Ovary (tissue), 9 donors: Measurements from ENCODE around the gene MICA. TPM values are rescaled to one million over a fixed set of nuclear protein-coding genes. Genes with fewer than 3 reads are reported as not detected.

Experiments used
- DNase-seq, 5 donors: peaks; one replicate each; pipeline ENCODE4 v3.0.0-alpha.2; 2019 to 2020
- H3K27ac ChIP-seq, 2 donors: fragments of 200-600 bp; one replicate each; pipeline versions ENCODE4 v1.5.1 to v1.8.0; 2019 to 2022
- H3K27me3 ChIP-seq: fragments of 200-600 bp; one replicate; pipeline ENCODE4 v1.8.0; 2022
- H3K36me3 ChIP-seq: fragments of 200-600 bp; sonication (generic); one replicate; pipeline ENCODE4 v1.5.1; 2019
- H3K4me1 ChIP-seq: one replicate; pipeline ENCODE4 v1.8.1; 2013; ENCODE audit warnings: mild to moderate bottlenecking, moderate library complexity; ENCODE audit not compliant: insufficient read depth
- H3K4me3 ChIP-seq: fragments of 200-600 bp; sonication (generic); one replicate; pipeline ENCODE4 v1.5.1; 2017
- H3K9me3 ChIP-seq, 2 donors: fragments of 200-600 bp in 1 of 2; sonication (generic) in 1 of 2; one replicate each; pipeline versions ENCODE4 v1.5.1 to v1.8.1; 2013 to 2019; ENCODE audit warnings: mild to moderate bottlenecking in 1 of 2, moderate library complexity in 1 of 2
- EP300 ChIP-seq: sonication (generic); formaldehyde crosslinking; IDR thresholded peaks from one replicate; pipeline ENCODE4 v1.6.1; 2017; ENCODE audit warnings: antibody characterized with exemption
- POLR2A ChIP-seq: fragments of 450-650 bp; IDR thresholded peaks from one replicate; pipeline ENCODE4 v1.6.1; 2017; ENCODE audit warnings: antibody characterized with exemption, mild to moderate bottlenecking, moderate library complexity
- WGBS, 3 donors: extraction: QIAGEN DNeasy Blood & Tissue Kit in 1 of 3; methylation state at CpG; one replicate each; pipeline versions ENCODE4 v1.1.5 to v1.1.7; 2013 to 2017; 5-methylcytosine and 5-hydroxymethylcytosine counted together
- intact Hi-C, 4 donors: fragments of 100-400 bp; cut with DNase I; formaldehyde crosslinking; loops; one replicate each; pipeline versions ENCODE4 v1.11.0 to v1.15.1; 2022 to 2023
- polyA plus RNA-seq, 2 donors: library from polyadenylated mRNA; stranded (reverse); fragments of 200-250 nt in 1 of 2; fragments of 350-450 nt in 1 of 2; fragmentation: Illumina TruSeq in 1 of 2; extraction: RNeasy Lipid Tissue Mini Kit (QIAGEN cat#74804) in 1 of 2; gene quantifications; one replicate each; pipeline ENCODE4 v1.2.3, GENCODE V29; 2013 to 2014
- total RNA-seq, 7 donors: library from RNA; depleted of rRNA in 2 of 7; stranded (reverse); fragments of >200 nt in 2 of 7; fragmentation: NEBNext Ultra II Directional in 3 of 7; extraction: Animal tissue kit (Norgen Biotek cat#: 25700) in 3 of 7; gene quantifications; one replicate each; pipeline versions ENCODE4 v1.1.0 to v1.2.4, GENCODE V29; 2016 to 2023
- TF ChIP-seq, protein P1 (sequence below), 3 donors: fragments of 450-650 bp in 2 of 3; fragments of 200-600 bp in 1 of 3; IDR thresholded peaks; one replicate each; pipeline versions ENCODE4 v1.5.1 to v1.8.0; 2016 to 2022; ENCODE audit warnings: antibody characterized with exemption in 3 of 3, mild to moderate bottlenecking in 1 of 3
- donor health status: DM: no; HTN: no; CAD: no; lungs with moderate emphysema.
- donor health status: DM: no; HTN: no; CAD: no.
- donor health status: Bipolar disorder and iron deficiency.
- donor health status: DM: yes; HTN: yes; CAD: no.
- donor health status: DM: no; HTN: no; CAD: no.
- donor health status: DM: yes; HTN: yes; CAD: no.

MICA gene
- total and polyA plus RNA-seq, 9 donors, result 15.8 to 48.9 (median 27.9) TPM

GRCh38 chr6:31419842-31420241, 16.4 kb downstream of the MICA start:
- H3K36me3 ChIP-seq, result no peaks in the 10 kb centered on the region
- WGBS, 3 donors, result 24 to 46% (median 31%) methylated on average over 2 of the region's 2 CpGs

GRCh38 chr6:31420546-31420945, 17.2 kb downstream of the MICA start:
- no peaks in the 10 kb centered on the region for H3K36me3 ChIP-seq
- no peaks in the 10 kb centered on the region for H3K4me1 ChIP-seq
- no peak for DNase-seq
- H3K9me3 ChIP-seq, result no peaks in the 10 kb centered on the region
- WGBS, 3 donors, result 85 to 87% (median 85%) methylated on average over 2 of the region's 2 CpGs
- intact Hi-C loops, result no loop called here
- no peak overlapping the region for H3K4me3 ChIP-seq
- no peaks in the 10 kb centered on the region for H3K27me3 ChIP-seq
- TF ChIP-seq POLR2A (no peak), EP300 (no peak)
- TF ChIP-seq, protein P1, sequence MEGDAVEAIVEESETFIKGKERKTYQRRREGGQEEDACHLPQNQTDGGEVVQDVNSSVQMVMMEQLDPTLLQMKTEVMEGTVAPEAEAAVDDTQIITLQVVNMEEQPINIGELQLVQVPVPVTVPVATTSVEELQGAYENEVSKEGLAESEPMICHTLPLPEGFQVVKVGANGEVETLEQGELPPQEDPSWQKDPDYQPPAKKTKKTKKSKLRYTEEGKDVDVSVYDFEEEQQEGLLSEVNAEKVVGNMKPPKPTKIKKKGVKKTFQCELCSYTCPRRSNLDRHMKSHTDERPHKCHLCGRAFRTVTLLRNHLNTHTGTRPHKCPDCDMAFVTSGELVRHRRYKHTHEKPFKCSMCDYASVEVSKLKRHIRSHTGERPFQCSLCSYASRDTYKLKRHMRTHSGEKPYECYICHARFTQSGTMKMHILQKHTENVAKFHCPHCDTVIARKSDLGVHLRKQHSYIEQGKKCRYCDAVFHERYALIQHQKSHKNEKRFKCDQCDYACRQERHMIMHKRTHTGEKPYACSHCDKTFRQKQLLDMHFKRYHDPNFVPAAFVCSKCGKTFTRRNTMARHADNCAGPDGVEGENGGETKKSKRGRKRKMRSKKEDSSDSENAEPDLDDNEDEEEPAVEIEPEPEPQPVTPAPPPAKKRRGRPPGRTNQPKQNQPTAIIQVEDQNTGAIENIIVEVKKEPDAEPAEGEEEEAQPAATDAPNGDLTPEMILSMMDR (IDR thresholded peaks at IDR 0.05), result no peak
- H3K27ac ChIP-seq, result no peak overlapping the region

More at GRCh38 chr6:31419842-31420241, 16.4 kb downstream of the MICA start:
- H3K9me3 ChIP-seq, result no peaks in the 10 kb centered on the region
- H3K4me3 ChIP-seq, result no peak overlapping the region
- no peaks in the 10 kb centered on the region for H3K27me3 ChIP-seq
- no peaks in the 10 kb centered on the region for H3K4me1 ChIP-seq
- no peak overlapping the region for H3K27ac ChIP-seq
- intact Hi-C loops, result no loop called here
- no peak for DNase-seq
- TF ChIP-seq EP300, result no peak

- intact Hi-C loops, result no loop called here
- 5 to 44% (median 13%) methylated on average over 3 of the region's 3 CpGs for WGBS, 3 donors
- Histone ChIP-seq H3K36me3 (no peaks in the 10 kb centered on the region), H3K4me3 (no peak overlapping the region), H3K27me3 (no peaks in the 10 kb centered on the region), H3K27ac (no peak overlapping the region), H3K9me3 (no peaks in the 10 kb centered on the region), H3K4me1 (no peaks in the 10 kb centered on the region)
- TF ChIP-seq EP300 (no peak), POLR2A (no peak)
- TF ChIP-seq, protein P1 (IDR thresholded peaks at IDR 0.05), result no peak
- DNase-seq, result no peak
These were observed 19.2 kb downstream of the MICA start for GRCh38 chr6:31422587-31422986.

DNA sequence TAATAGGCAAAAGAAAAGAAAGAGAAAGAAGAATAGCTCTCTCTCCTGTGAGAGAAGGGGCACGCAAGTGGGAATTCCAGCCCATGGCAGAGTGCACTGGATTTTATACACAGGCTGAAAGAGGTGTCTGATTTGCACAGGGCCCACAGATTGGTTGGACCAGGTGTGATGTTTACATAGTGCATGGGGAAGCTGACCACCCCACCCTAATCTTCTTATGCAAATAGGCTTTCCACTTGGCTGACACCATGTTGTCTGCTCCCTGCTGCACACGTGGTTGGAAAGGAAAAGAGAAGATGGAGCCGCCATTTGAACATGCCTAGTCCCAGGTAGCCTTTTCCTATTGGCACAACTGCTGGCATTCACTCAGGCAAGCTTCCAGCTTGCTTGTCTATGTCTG, 20.2 kb downstream of the MICA start:
- no peak for TF ChIP-seq EP300
- TF ChIP-seq, protein P1 (IDR thresholded peaks at IDR 0.05), result no peak
- no peak for TF ChIP-seq POLR2A
- Histone ChIP-seq H3K9me3 (no peaks in the 10 kb centered on the region), H3K4me3 (no peak overlapping the region), H3K36me3 (no peaks in the 10 kb centered on the region), H3K4me1 (no peaks in the 10 kb centered on the region), H3K27ac (no peak overlapping the region), H3K27me3 (no peaks in the 10 kb centered on the region)
- no peak for DNase-seq
- 47 to 61% (median 50%) methylated on average over 3 of the region's 3 CpGs for WGBS, 3 donors
- intact Hi-C loops, result no loop called here

DNA sequence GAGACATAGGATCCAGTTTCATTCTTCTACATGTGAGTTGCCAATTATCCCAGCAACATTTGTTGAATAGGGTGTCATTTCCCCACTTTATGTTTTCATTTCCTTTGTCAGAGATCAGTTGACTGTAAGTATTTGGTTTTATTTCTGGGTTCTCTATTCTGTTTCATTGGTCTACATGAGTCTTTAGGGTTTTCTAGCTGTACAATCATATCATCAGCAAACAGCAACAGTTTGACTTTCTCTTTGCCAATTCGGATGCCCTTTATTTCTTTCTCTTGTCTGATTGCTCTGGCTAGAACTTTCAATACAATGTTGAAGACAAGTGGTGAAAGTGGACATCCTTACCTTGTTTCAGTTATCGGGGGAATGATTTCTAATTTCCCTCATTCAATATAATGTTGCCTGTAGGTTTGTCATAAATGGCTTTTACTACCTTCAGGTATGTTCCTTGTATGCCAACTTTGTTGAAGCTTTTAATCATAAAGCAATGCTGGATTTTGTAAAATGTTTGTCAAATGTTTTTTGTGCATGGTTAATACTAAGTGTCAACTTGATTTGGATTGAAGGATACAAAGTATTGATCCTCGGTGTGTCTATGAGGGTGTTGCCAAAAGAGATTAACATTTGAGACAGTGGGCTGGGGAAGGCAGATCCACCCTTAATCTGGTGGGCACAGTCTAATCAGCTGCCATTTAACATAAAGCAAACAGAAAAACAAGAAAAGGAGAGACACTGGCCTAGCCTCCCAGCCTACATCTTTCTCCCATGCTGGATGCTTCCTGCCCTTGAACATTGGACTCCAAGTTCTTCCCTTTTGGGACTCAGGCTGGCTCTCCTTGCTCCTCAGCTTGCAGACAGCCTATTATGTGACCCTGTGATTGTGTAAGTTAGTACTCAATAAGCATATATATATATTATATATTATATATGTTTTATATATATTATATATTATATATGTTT, 23.3 kb downstream of the MICA start:
- TF ChIP-seq, protein P1 (IDR thresholded peaks at IDR 0.05), result no peak
- TF ChIP-seq EP300 (no peak), POLR2A (no peak)
- Histone ChIP-seq H3K4me3 (no peak overlapping the region), H3K27me3 (no peaks in the 10 kb centered on the region), H3K4me1 (no peaks in the 10 kb centered on the region), H3K9me3 (peaks cover 0 to 3% of the 10 kb centered on the region in 2 donors), H3K36me3 (no peaks in the 10 kb centered on the region), H3K27ac (no peak overlapping the region)
- no peak for DNase-seq
- WGBS, 3 donors, result 65 to 90% (median 89%) methylated on average over 3 of the region's 3 CpGs
- intact Hi-C loops, result no loop called here
